CD14-positive monocyte (primary cell): ENCODE data around the gene SLC35F3. TPM values are rescaled to one million over a fixed set of nuclear protein-coding genes. Genes with fewer than 3 reads are reported as not detected.

Experiments
- DNase-seq, 3 donors: peaks; one replicate each; pipeline ENCODE4 v3.0.0-alpha.2; 2011 to 2022
- H2AFZ ChIP-seq: 2 replicates; pipeline ENCODE4 v1.6.0; 2012; ENCODE audit warnings: mild to moderate bottlenecking, low read depth, low read length, inconsistent platforms; ENCODE audit not compliant: insufficient read depth, poor library complexity, severe bottlenecking
- H3K27ac ChIP-seq, 2 donors: 1 replicate in 1 of 2; 2 replicates in 1 of 2; pipeline ENCODE4 v1.5.1; 2012 to 2013; ENCODE audit warnings: low read length in 2 of 2, control low read depth in 1 of 2, inconsistent platforms in 1 of 2, low read depth in 1 of 2, mild to moderate bottlenecking in 1 of 2
- H3K27me3 ChIP-seq, 2 donors: one replicate each; pipeline versions ENCODE4 v1.6.0 to v1.6.1; 2011 to 2013; ENCODE audit warnings: low read length in 2 of 2; ENCODE audit not compliant: control insufficient read depth in 2 of 2, insufficient read depth in 2 of 2
- H3K36me3 ChIP-seq, 2 donors: replicated peaks in 1 of 2; 1 replicate in 1 of 2; 2 replicates in 1 of 2; pipeline versions ENCODE4 v1.5.1 to v1.6.1; 2012 to 2013; ENCODE audit warnings: low read length in 2 of 2, control low read depth in 1 of 2, inconsistent platforms in 1 of 2, mild to moderate bottlenecking in 1 of 2; ENCODE audit not compliant: insufficient read depth in 2 of 2, control insufficient read depth in 1 of 2
- H3K4me1 ChIP-seq, 2 donors: 1 replicate in 1 of 2; 2 replicates in 1 of 2; pipeline versions ENCODE4 v1.5.1 to v1.6.1; 2012 to 2013; ENCODE audit warnings: low read length in 2 of 2, control low read depth in 1 of 2, inconsistent platforms in 1 of 2, mild to moderate bottlenecking in 1 of 2, moderate library complexity in 1 of 2; ENCODE audit not compliant: insufficient read depth in 2 of 2, control insufficient read depth in 1 of 2
- H3K4me2 ChIP-seq: replicated peaks from 2 replicates; pipeline ENCODE3; 2012; ENCODE audit warnings: low read length, moderate library complexity, mild to moderate bottlenecking; ENCODE audit not compliant: poor library complexity, severe bottlenecking; ENCODE audit errors: extremely low read depth
- H3K4me3 ChIP-seq, 3 experiments: fragments of 200-600 bp in 1 of 3; sonication (generic) in 1 of 3; replicated peaks in 1 of 3; 1 replicate in 2 of 3; 2 replicates in 1 of 3; pipeline ENCODE4 v1.5.1; 2011 to 2013; ENCODE audit warnings: low read length in 3 of 3, mild to moderate bottlenecking in 3 of 3, control low read depth in 2 of 3, low read depth in 2 of 3, inconsistent platforms in 1 of 3, moderate library complexity in 1 of 3
- H3K79me2 ChIP-seq: 2 replicates; pipeline ENCODE4 v1.6.0; 2012; ENCODE audit warnings: mild to moderate bottlenecking, control low read depth, inconsistent platforms, low read length, moderate library complexity; ENCODE audit not compliant: insufficient read depth
- H3K9ac ChIP-seq: 2 replicates; pipeline ENCODE4 v1.6.0; 2017; ENCODE audit warnings: low read length, mild to moderate bottlenecking; ENCODE audit not compliant: insufficient read depth, poor library complexity, severe bottlenecking
- H3K9me3 ChIP-seq, 2 donors: replicated peaks in 1 of 2; 1 replicate in 1 of 2; 2 replicates in 1 of 2; pipeline versions ENCODE4 v1.5.1 to v1.6.1; 2012 to 2013; ENCODE audit warnings: low read length in 2 of 2, control low read depth in 1 of 2; ENCODE audit not compliant: control insufficient read depth in 1 of 2, insufficient read depth in 1 of 2
- H4K20me1 ChIP-seq: 2 replicates; pipeline ENCODE4 v1.6.0; 2012; ENCODE audit warnings: mild to moderate bottlenecking, low read length, control low read depth, moderate library complexity; ENCODE audit not compliant: insufficient read depth
- H3K27ac Mint-ChIP-seq, 7 donors: one replicate each; pipeline ENCODE4 v1.8.0; 2020; ENCODE audit warnings: mild to moderate bottlenecking in 7 of 7, mixed read lengths in 7 of 7, moderate library complexity in 6 of 7, inconsistent platforms in 2 of 7
- H3K27me3 Mint-ChIP-seq, 3 donors: one replicate each; pipeline ENCODE4 v1.8.0; 2021 to 2022; ENCODE audit warnings: low read depth in 3 of 3, mild to moderate bottlenecking in 3 of 3, mixed read lengths in 3 of 3, moderate library complexity in 3 of 3, inconsistent platforms in 1 of 3
- H3K36me3 Mint-ChIP-seq, 2 donors: one replicate each; pipeline ENCODE4 v1.8.0; 2020; ENCODE audit warnings: mixed read lengths in 2 of 2, inconsistent platforms in 1 of 2, mild to moderate bottlenecking in 1 of 2
- H3K4me1 Mint-ChIP-seq: one replicate; pipeline ENCODE4 v1.8.0; 2020; ENCODE audit warnings: mild to moderate bottlenecking, mixed read lengths
- H3K4me3 Mint-ChIP-seq, 2 donors: one replicate each; pipeline ENCODE4 v1.8.0; 2020; ENCODE audit warnings: mild to moderate bottlenecking in 2 of 2, mixed read lengths in 2 of 2, moderate library complexity in 1 of 2
- H3K9me3 Mint-ChIP-seq, 7 donors: one replicate each; pipeline ENCODE4 v1.8.0; 2020 to 2022; ENCODE audit warnings: mixed read lengths in 7 of 7, mild to moderate bottlenecking in 6 of 7, moderate library complexity in 6 of 7, inconsistent platforms in 2 of 7
- CTCF ChIP-seq: fragments of 200-600 bp; IDR thresholded peaks from one replicate; pipeline ENCODE4 v1.8.0; 2022; ENCODE audit warnings: antibody characterized with exemption, mild to moderate bottlenecking
- WGBS: methylation state at CpG from one replicate; pipeline ENCODE4 v1.1.5; 2013; ENCODE audit warnings: missing lambda C conversion rate; ENCODE audit not compliant: insufficient coverage; 5-methylcytosine and 5-hydroxymethylcytosine counted together
- intact Hi-C, 2 donors: fragments of 100-400 bp; cut with micrococcal nuclease; formaldehyde crosslinking; loops; one replicate each; pipeline versions ENCODE4 v1.15.0 to v1.15.1; 2023
- polyA plus RNA-seq, 3 donors: library from polyadenylated mRNA; depleted of rRNA in 1 of 3; unstranded in 2 of 3; stranded (reverse) in 1 of 3; fragments of 300-500 nt in 2 of 3; fragments of >200 nt in 1 of 3; fragmentation: Illumina TruSeq in 2 of 3; gene quantifications; 1 replicate in 2 of 3; 2 replicates in 1 of 3; pipeline ENCODE4 v1.2.3, GENCODE V29; 2012 to 2021

The SLC35F3 gene
- polyA plus RNA-seq, 3 donors: 0.17 to 0.78 TPM; not detected in 1

GRCh38 chr1:234270581-234271242 is 366.2 kb downstream of the SLC35F3 start:
- no peaks in the 10 kb centered on the region for H3K4me1 Mint-ChIP-seq
- no peak overlapping the region for H2AFZ ChIP-seq
- DNase-seq: no peak
- 88% methylated on average over 5 of the region's 6 CpGs for WGBS
- no peak overlapping the region for H3K4me2 ChIP-seq
- H3K4me1 ChIP-seq: no peaks in the 10 kb centered on the region
- TF ChIP-seq CTCF: no peak
- peaks cover 0 to 5% (median 3%) of the 10 kb centered on the region in 7 donors for H3K9me3 Mint-ChIP-seq
- H3K36me3 Mint-ChIP-seq: no peaks in the 10 kb centered on the region
- H3K4me3 Mint-ChIP-seq: no peak overlapping the region
- no peaks in the 10 kb centered on the region for H3K79me2 ChIP-seq
- intact Hi-C loops: no loop called here
- no peaks in the 10 kb centered on the region for H3K27me3 ChIP-seq
- no peak overlapping the region for H3K9ac ChIP-seq
- H3K9me3 ChIP-seq: no peaks in the 10 kb centered on the region
- no peak overlapping the region for H3K4me3 ChIP-seq
- H3K27ac Mint-ChIP-seq: no peak overlapping the region
- no peaks in the 10 kb centered on the region for H4K20me1 ChIP-seq
- no peak overlapping the region for H3K27ac ChIP-seq
- no peaks in the 10 kb centered on the region for H3K36me3 ChIP-seq
- peaks cover 3 to 6% (median 5%) of the 10 kb centered on the region in 3 donors for H3K27me3 Mint-ChIP-seq

GRCh38 chr1:234271243-234271606 is 366.7 kb downstream of the SLC35F3 start:
- intact Hi-C loops: no loop called here
- peaks cover 3 to 6% (median 5%) of the 10 kb centered on the region in 3 donors for H3K27me3 Mint-ChIP-seq
- no peak overlapping the region for H3K4me2 ChIP-seq

More at GRCh38 chr1:234271243-234271606, 366.7 kb downstream of the SLC35F3 start:
- H3K9me3 ChIP-seq: no peaks in the 10 kb centered on the region
- H3K9ac ChIP-seq: no peak overlapping the region
- TF ChIP-seq CTCF: no peak
- Mint-ChIP-seq H3K4me3 (no peak overlapping the region), H3K9me3 (peaks cover 0 to 5% (median 3%) of the 10 kb centered on the region in 7 donors), H3K27ac (no peak overlapping the region), H3K36me3 (no peaks in the 10 kb centered on the region), H3K4me1 (no peaks in the 10 kb centered on the region)
- H4K20me1 ChIP-seq: no peaks in the 10 kb centered on the region
- no CpG with 5 or more reads among the region's 4 CpGs for WGBS
- no peaks in the 10 kb centered on the region for H3K79me2 ChIP-seq
- no peak overlapping the region for H2AFZ ChIP-seq
- no peak for DNase-seq
- H3K27me3 ChIP-seq: no peaks in the 10 kb centered on the region
- H3K27ac ChIP-seq: no peak overlapping the region
- H3K4me3 ChIP-seq: no peak overlapping the region
- H3K4me1 ChIP-seq: no peaks in the 10 kb centered on the region
- H3K36me3 ChIP-seq: no peaks in the 10 kb centered on the region
